Measurements from ENCODE around the gene NAALADL2. TPM values are rescaled to one million over a fixed set of nuclear protein-coding genes. Genes with fewer than 3 reads are reported as not detected.

The NAALADL2 gene
- total and polyA plus RNA-seq, 2 of the 13 experiments (the other 11 are each of a cell fraction or from before 2014, with no cell fraction given), result 0.08 TPM; not detected in 1

DNA sequence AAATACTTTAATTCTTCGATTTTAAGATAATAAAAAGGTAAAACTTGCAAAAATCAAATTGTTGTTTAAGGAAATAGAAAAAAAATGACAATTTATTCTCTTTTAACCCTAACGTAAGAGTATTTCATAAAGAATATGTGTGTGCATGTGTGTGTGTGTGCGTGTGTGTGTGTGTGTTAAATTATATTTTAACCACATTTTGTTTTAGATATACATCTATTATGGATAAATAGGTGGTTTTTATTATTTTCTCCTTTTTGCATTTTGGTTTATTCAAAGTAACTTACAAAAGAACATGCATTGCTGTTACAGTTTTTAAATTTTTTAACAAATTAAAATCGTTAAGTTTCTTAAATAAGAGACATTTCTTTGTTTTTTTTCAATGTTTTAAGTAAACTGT, 414.4 kb downstream of the NAALADL2 start:
- FAIRE-seq (no peak), ATAC-seq (no peak), DNase-seq (ENCODE audit: low spot score) (no peak)
- in situ Hi-C loops (cut with HindIII; ENCODE audit: extremely low pct_ligation_motif_present, low pct_unique_long_range_greater_than_20kb), result no loop called here
- Histone ChIP-seq H4K20me1 (ENCODE audit: insufficient read depth, low read length) (no peaks in the 10 kb centered on the region), H3K4me1 (ENCODE audit: insufficient read depth, low read length) (no peaks in the 10 kb centered on the region), H3K4me3 (replicated peaks in 1 of 3; ENCODE audit: insufficient read depth in 1 of 3, low read depth in 2 of 3, low read length in 3 of 3) (no peak overlapping the region), H2AFZ (ENCODE audit: low read length) (no peak overlapping the region), H3K27ac (ENCODE audit: extremely low read length, insufficient read depth, low read length) (no peak overlapping the region), H3K9ac (ENCODE audit: insufficient read depth, low read depth, low read length) (no peak overlapping the region), H3K36me3 (replicated peaks in 1 of 2; ENCODE audit: control insufficient read depth in 1 of 2, insufficient read depth in 2 of 2, low read length in 2 of 2) (no peaks in the 10 kb centered on the region), H3K9me3 (ENCODE audit: low read length) (no peaks in the 10 kb centered on the region), H3K4me2 (ENCODE audit: low read depth, low read length) (no peak overlapping the region), H3K27me3 (ENCODE audit: control insufficient read depth in 1 of 2, insufficient read depth in 2 of 2, low read length in 2 of 2) (no peaks in the 10 kb centered on the region), H3K79me2 (ENCODE audit: insufficient read depth, low read length) (no peaks in the 10 kb centered on the region)
- intact Hi-C loops (cut with micrococcal nuclease; ENCODE audit: unreplicated experiment), result no loop called here
- BruUV-seq (replicated peaks), result no TSS peak
- ChIA-PET POLR2A (no interaction called here), CTCF (ENCODE audit: low intra/inter-chr PET ratio, low total read pairs) (no interaction called here)
- TF ChIP-seq ATM (IDR thresholded peaks at IDR 0.05; ENCODE audit: borderline replicate concordance), result no peak
- no peak for TF ChIP-seq AGO1 (IDR thresholded peaks at IDR 0.05; ENCODE audit: low read depth, low read length, poor library complexity, severe bottlenecking)
- TF ChIP-seq ETV5 (CRISPR knock-in tag; IDR thresholded peaks at IDR 0.05; ENCODE audit: borderline replicate concordance), result no peak
- TF ChIP-seq ZBED4 (CRISPR knock-in tag; IDR thresholded peaks at IDR 0.05; ENCODE audit: borderline replicate concordance), result no peak
- TF ChIP-seq ZNF598 (CRISPR knock-in tag; IDR thresholded peaks at IDR 0.05; ENCODE audit: borderline replicate concordance), result no peak
- TF ChIP-seq KLF15 (CRISPR knock-in tag; IDR thresholded peaks at IDR 0.05; ENCODE audit: borderline replicate concordance), result no peak
- TF ChIP-seq ZFP36 (IDR thresholded peaks at IDR 0.05; ENCODE audit: borderline replicate concordance, low read depth, low read length, partially characterized antibody), result no peak
- TF ChIP-seq ATF1 (CRISPR knock-in tag; IDR thresholded peaks at IDR 0.05), result no peak
- 1% methylated on average over 4 of the region's 4 CpGs for WGBS (ENCODE audit: low lambda C conversion rate)
